ENCODE measurements around the gene AMH. TPM values are rescaled to one million over a fixed set of nuclear protein-coding genes. Genes with fewer than 3 reads are reported as not detected.

AMH gene
- total and polyA plus RNA-seq, 3 donors from 2014 or later = 50.8 to 268 (median 180) TPM

GRCh38 chr19:2275588-2276428 lies 26.7 kb downstream of the AMH start:
- TF ChIP-seq POLR2A (IDR thresholded peaks at IDR 0.05) (no peak), CTCF (IDR thresholded peaks at IDR 0.05) (no peak)
- DNase-seq = peak; percentile 71
- peaks cover 59% of the 10 kb centered on the region for H3K4me1 ChIP-seq
- intact Hi-C loops (cut with DNase I; ENCODE audit: low total_unique reads) = loop anchor here (10.0 kb wide), 2 partner anchors 119 to 121 kb away; partner anchors contain the start of gene AP3D1
- peak overlapping the region in 1 of 2 donors; percentile 17 for H3K4me3 ChIP-seq
- H3K36me3 ChIP-seq (ENCODE audit: low read depth, missing control alignments) = no peaks in the 10 kb centered on the region
- H3K9me3 ChIP-seq = no peaks in the 10 kb centered on the region
- H3K27me3 ChIP-seq = no peaks in the 10 kb centered on the region
- 36% methylated on average over 20 of the region's 74 CpGs; no CpG with 5 or more reads in 1 of the 2 donors for WGBS, 2 donors
- peak overlapping the region; percentile 50 to 53 for H3K27ac ChIP-seq

GRCh38 chr19:2276429-2276986 lies 27.4 kb downstream of the AMH start:
- intact Hi-C loops (cut with DNase I; ENCODE audit: low total_unique reads) = loop anchor here (10.0 kb wide), 2 partner anchors 118 to 122 kb away; partner anchors contain the start of gene AP3D1
- Histone ChIP-seq H3K4me1 (peaks cover 53% of the 10 kb centered on the region), H3K36me3 (ENCODE audit: low read depth, missing control alignments) (no peaks in the 10 kb centered on the region), H3K9me3 (no peaks in the 10 kb centered on the region), H3K4me3 (peak overlapping the region in 1 of 2 donors; percentile 17), H3K27me3 (no peaks in the 10 kb centered on the region), H3K27ac (peak overlapping the region in 1 of 2 donors; percentile 50)
- TF ChIP-seq POLR2A (IDR thresholded peaks at IDR 0.05) = no peak
- no peak for TF ChIP-seq CTCF (IDR thresholded peaks at IDR 0.05)
- 55 to 69% methylated on average over 18 to 28 of the region's 28 CpGs for WGBS, 2 donors
- DNase-seq = no peak

GRCh38 chr19:2277138-2277537 lies 28.0 kb downstream of the AMH start:
- H3K4me1 ChIP-seq = peaks cover 53% of the 10 kb centered on the region
- no peaks in the 10 kb centered on the region for H3K36me3 ChIP-seq (ENCODE audit: low read depth, missing control alignments)
- H3K27me3 ChIP-seq = no peaks in the 10 kb centered on the region
- H3K9me3 ChIP-seq = no peaks in the 10 kb centered on the region
- no peak for DNase-seq
- WGBS, 2 donors = 72 to 76% methylated on average over 8 to 9 of the region's 9 CpGs
- no peak overlapping the region for H3K4me3 ChIP-seq
- intact Hi-C loops (cut with DNase I; ENCODE audit: low total_unique reads) = loop anchor here (10.0 kb wide), 2 partner anchors 118 to 122 kb away; partner anchors contain the start of gene AP3D1
- TF ChIP-seq POLR2A (IDR thresholded peaks at IDR 0.05) (no peak), CTCF (IDR thresholded peaks at IDR 0.05) (no peak)
- H3K27ac ChIP-seq = no peak overlapping the region

GRCh38 chr19:2278459-2279158 lies 29.5 kb downstream of the AMH start:
- WGBS, 2 donors = 89 to 95% methylated on average over 9 to 33 of the region's 33 CpGs
- Histone ChIP-seq H3K27me3 (no peaks in the 10 kb centered on the region), H3K9me3 (no peaks in the 10 kb centered on the region), H3K4me3 (no peak overlapping the region), H3K27ac (no peak overlapping the region), H3K36me3 (ENCODE audit: low read depth, missing control alignments) (no peaks in the 10 kb centered on the region), H3K4me1 (peaks cover 45% of the 10 kb centered on the region)
- TF ChIP-seq CTCF (IDR thresholded peaks at IDR 0.05) = no peak
- no peak for TF ChIP-seq POLR2A (IDR thresholded peaks at IDR 0.05)
- intact Hi-C loops (cut with DNase I; ENCODE audit: low total_unique reads) = loop anchor here (10.0 kb wide), 2 partner anchors 116 to 124 kb away; partner anchors contain the start of gene AP3D1
- DNase-seq = no peak
